HL-60 (cell line): Measurements from ENCODE around the gene HK3.

ENCODE experiments used
- DNase-seq, 2 experiments: peaks; one replicate each; pipeline ENCODE4 v3.0.0-alpha.2; 2010 to 2020; ENCODE audit warnings: low read depth in 1 of 2, low spot score in 1 of 2
- H3K27ac ChIP-seq: fragments of 250-450 bp; sonication (Bioruptor Pico); replicated peaks from 2 replicates; pipeline ENCODE4 v1.5.1; 2020; ENCODE audit warnings: mild to moderate bottlenecking, moderate library complexity
- H3K27me3 ChIP-seq: fragments of 250-450 bp; sonication (Bioruptor Pico); 2 replicates; pipeline ENCODE4 v1.5.1; 2021; ENCODE audit warnings: mild to moderate bottlenecking, moderate library complexity; ENCODE audit not compliant: insufficient read depth, poor library complexity, severe bottlenecking
- H3K4me3 ChIP-seq: replicated peaks from 2 replicates; pipeline ENCODE4 v1.5.1; 2011; ENCODE audit warnings: mild to moderate bottlenecking, control low read depth, low read length; ENCODE audit not compliant: insufficient read depth
- GABPA ChIP-seq: IDR thresholded peaks from 2 replicates; pipeline ENCODE4 v1.6.1; 2012; ENCODE audit warnings: low read depth
- POLR2AphosphoS5 ChIP-seq: IDR thresholded peaks from 2 replicates; pipeline ENCODE4 v1.6.1; 2012; ENCODE audit warnings: low read depth
- SPI1 ChIP-seq: IDR thresholded peaks from 2 replicates; pipeline ENCODE4 v1.6.1; 2012; ENCODE audit warnings: low read depth, mild to moderate bottlenecking, borderline replicate concordance
- TF ChIP-seq, protein P1 (sequence below): IDR thresholded peaks from one replicate; pipeline ENCODE4 v1.5.1; 2011; ENCODE audit warnings: low read length, control low read depth, inconsistent platforms; ENCODE audit not compliant: insufficient read depth
- TF ChIP-seq, protein P2 (sequence below): IDR thresholded peaks from 2 replicates; pipeline ENCODE4 v1.6.1; 2012; ENCODE audit warnings: low read depth; ENCODE audit not compliant: insufficient replicate concordance

Gene HK3

DNA sequence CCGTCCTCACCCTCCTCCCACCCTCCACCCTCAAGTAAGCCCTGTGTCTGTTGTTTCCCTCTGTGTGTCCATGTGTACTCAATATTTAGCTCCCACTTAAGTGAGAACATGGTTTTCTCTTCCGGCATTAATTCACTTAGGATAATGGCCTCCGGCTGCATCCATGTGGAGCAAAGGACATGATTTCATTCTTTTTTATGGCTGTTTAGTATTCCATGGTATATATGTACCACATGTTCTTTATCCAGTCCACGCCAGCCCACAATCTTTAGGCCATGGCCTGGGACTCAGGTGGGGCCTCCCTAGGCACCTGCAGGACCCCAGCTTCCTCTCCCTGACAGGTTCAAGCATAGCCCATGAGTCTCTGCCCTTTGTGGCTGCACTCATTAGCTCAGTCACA is 65.9 kb downstream of the HK3 start:
- no peaks in the 10 kb centered on the region for H3K27me3 ChIP-seq
- TF ChIP-seq SPI1 (no peak), POLR2AphosphoS5 (no peak), GABPA (no peak)
- TF ChIP-seq, protein P1, sequence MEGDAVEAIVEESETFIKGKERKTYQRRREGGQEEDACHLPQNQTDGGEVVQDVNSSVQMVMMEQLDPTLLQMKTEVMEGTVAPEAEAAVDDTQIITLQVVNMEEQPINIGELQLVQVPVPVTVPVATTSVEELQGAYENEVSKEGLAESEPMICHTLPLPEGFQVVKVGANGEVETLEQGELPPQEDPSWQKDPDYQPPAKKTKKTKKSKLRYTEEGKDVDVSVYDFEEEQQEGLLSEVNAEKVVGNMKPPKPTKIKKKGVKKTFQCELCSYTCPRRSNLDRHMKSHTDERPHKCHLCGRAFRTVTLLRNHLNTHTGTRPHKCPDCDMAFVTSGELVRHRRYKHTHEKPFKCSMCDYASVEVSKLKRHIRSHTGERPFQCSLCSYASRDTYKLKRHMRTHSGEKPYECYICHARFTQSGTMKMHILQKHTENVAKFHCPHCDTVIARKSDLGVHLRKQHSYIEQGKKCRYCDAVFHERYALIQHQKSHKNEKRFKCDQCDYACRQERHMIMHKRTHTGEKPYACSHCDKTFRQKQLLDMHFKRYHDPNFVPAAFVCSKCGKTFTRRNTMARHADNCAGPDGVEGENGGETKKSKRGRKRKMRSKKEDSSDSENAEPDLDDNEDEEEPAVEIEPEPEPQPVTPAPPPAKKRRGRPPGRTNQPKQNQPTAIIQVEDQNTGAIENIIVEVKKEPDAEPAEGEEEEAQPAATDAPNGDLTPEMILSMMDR, result no peak
- TF ChIP-seq, protein P2, sequence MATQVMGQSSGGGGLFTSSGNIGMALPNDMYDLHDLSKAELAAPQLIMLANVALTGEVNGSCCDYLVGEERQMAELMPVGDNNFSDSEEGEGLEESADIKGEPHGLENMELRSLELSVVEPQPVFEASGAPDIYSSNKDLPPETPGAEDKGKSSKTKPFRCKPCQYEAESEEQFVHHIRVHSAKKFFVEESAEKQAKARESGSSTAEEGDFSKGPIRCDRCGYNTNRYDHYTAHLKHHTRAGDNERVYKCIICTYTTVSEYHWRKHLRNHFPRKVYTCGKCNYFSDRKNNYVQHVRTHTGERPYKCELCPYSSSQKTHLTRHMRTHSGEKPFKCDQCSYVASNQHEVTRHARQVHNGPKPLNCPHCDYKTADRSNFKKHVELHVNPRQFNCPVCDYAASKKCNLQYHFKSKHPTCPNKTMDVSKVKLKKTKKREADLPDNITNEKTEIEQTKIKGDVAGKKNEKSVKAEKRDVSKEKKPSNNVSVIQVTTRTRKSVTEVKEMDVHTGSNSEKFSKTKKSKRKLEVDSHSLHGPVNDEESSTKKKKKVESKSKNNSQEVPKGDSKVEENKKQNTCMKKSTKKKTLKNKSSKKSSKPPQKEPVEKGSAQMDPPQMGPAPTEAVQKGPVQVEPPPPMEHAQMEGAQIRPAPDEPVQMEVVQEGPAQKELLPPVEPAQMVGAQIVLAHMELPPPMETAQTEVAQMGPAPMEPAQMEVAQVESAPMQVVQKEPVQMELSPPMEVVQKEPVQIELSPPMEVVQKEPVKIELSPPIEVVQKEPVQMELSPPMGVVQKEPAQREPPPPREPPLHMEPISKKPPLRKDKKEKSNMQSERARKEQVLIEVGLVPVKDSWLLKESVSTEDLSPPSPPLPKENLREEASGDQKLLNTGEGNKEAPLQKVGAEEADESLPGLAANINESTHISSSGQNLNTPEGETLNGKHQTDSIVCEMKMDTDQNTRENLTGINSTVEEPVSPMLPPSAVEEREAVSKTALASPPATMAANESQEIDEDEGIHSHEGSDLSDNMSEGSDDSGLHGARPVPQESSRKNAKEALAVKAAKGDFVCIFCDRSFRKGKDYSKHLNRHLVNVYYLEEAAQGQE, result no peak
- no peak overlapping the region for H3K27ac ChIP-seq
- no peak for DNase-seq
- H3K4me3 ChIP-seq, result no peak overlapping the region

DNA sequence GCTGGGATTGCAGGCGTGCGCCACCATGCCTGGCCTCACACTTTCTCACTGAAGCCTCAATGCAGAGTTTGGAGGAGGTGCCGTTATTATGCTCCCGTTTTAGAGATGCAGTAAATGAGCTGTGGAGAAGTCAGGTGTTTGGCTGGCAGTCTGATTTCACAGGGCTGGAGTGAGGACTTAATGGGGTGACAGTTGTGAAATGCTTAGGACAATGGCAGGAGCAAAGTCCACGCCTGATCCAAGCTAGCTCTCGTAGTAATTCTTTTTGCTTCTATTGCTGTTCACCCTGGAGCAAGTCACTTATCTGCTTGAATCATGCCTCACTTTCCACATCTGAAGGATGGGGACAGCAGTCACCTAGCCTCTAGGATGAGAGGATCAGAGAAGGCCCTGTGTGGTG is 67.0 kb downstream of the HK3 start:
- no peak for DNase-seq
- no peaks in the 10 kb centered on the region for H3K27me3 ChIP-seq
- TF ChIP-seq, protein P1, result no peak
- TF ChIP-seq POLR2AphosphoS5, result no peak
- TF ChIP-seq GABPA, result no peak
- TF ChIP-seq, protein P2, result no peak
- no peak for TF ChIP-seq SPI1

DNA sequence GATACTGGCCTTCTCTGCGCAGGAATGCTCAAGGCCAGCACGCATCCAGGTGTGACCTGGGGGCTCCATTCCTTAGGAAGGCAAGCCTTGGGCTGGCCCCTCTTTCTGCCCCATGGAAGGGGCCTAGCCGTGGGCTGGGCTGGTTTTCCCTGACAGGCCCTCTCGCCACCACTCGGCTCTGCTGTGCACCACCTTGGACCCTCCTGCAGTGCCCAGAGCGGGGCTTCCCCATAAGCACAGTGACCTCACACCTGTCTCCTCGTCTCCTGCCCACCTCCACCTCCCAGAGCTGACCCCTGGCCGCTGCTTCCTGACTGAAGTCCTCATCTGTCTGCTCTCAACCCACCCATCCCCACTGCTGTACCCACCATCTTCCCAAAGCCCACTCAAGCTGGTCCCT is 67.7 kb downstream of the HK3 start:
- Histone ChIP-seq H3K27me3 (no peaks in the 10 kb centered on the region), H3K27ac (no peak overlapping the region), H3K4me3 (no peak overlapping the region)
- no peak for DNase-seq
- TF ChIP-seq GABPA (no peak), SPI1 (no peak), POLR2AphosphoS5 (no peak)
- TF ChIP-seq, protein P1, result no peak
- TF ChIP-seq, protein P2, result no peak

More for the DNA sequence above, 67.0 kb downstream of the HK3 start:
- H3K27ac ChIP-seq, result no peak overlapping the region
- H3K4me3 ChIP-seq, result no peak overlapping the region
